Umbilical cord (tissue), 2 donors: Measurements from ENCODE around the gene ACOT8. TPM values are rescaled to one million over a fixed set of nuclear protein-coding genes. Genes with fewer than 3 reads are reported as not detected.
"Not testable (repeated sequence)": the region's sequence is repeated elsewhere in the genome, so short reads cannot be mapped to it uniquely, and the experiment has no call there.

Experiments used
- DNase-seq: peaks from one replicate; pipeline ENCODE4 v3.0.0-alpha.2; 2015; ENCODE audit warnings: low spot score
- total RNA-seq: library from RNA; depleted of rRNA; stranded (reverse); fragments of >200 nt; gene quantifications from one replicate; pipeline ENCODE4 v1.2.3, GENCODE V29; 2014; ENCODE audit warnings: low replicate concordance; ENCODE audit not compliant: insufficient read depth

The ACOT8 gene
- total RNA-seq, 1 donor from 2014 or later, result 20.0 TPM

DNA sequence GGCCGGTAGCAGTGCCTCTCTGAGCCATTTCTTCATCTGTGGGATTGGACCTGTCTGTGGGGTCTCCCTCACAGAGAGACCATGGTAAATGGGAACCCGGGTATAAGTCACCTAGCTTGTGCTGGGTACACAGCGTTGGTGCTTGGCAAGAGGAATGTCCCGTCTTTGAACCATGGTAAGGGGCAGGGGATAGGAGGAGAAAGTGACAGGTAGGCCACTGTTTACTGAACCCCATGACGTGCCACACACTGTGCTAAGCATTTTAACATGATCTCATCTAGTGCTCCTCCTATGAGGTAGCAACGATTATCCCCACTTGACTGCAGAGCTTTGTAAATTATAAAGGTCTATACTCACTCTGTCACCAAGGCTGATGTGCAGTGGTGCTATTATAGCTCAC, 29.5 kb downstream of the ACOT8 start:
- DNase-seq, result no peak

- no peak for DNase-seq
These were observed 30.1 kb downstream of the ACOT8 start, which contains the start of gene TNNC2 for GRCh38 chr20:45827030-45827652. TNNC2 (minus strand) TSS chr20:45827312; CDS start chr20:45827248, 64 bp downstream.

- DNase-seq, result peak; percentile 81
These were observed 30.7 kb downstream of the ACOT8 start for GRCh38 chr20:45826381-45827019.

DNA sequence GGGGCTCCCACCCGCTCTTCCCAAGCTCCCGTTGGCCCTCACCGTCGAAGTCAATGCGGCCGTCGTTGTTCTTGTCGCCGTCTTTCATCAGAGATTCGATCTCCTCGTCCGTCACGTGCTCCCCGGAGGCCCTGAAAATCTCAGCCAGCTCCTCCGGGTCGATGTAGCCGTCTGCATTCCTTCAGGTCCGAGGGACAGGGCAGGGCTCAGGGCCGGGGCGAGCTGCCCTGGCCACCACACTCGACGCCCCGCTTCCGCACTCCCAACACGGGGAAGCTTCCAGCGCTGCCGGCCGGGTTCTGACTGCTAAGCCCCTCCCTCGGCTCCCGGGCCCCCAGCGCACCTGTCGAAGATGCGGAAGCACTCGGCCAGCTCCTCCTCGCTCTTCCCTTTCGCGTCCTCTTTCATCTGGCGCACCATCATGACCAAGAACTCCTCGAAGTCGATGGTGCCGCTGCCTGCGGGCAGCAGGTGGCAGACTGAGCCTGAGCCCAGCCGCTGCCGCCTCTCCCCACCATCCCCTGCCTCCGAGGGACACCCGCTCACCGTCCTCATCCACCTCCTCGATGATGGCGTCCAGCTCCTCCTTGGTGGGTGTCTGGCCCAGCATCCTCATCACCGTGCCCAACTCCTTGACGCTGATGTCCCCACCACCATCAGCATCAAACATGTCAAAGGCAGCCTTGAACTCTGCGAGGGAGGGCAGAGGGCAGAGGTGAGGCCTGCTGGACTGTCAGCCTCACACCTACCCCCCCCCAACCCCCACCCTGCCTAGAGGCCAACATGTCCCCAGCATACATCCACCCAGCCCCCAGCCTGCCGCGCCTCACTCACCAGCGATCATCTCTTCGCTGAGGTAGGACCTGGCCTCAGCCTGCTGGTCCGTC, 33.0 kb downstream of the ACOT8 start:
- peak; percentile 48 for DNase-seq

DNA sequence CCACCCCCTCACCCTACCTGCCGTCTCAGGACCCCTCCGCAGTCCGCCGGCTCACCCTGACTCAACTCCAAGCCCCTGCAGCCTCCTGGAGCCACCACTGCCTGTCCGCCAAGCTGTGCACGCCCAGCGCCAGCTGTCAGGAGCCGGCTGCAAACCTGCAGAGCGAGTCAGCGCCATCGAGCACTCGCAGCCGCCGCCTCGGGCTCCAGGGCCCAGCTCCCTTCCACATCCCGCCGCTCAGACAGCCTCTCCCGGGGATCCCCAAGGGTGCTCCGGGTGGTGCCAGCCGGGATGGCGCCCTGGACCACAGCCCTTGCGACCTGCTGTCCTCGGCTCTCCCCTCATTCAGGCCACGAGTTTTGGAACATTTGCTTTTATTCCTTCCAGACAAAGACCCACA, 34.3 kb downstream of the ACOT8 start:
- peak; percentile 53 for DNase-seq

- DNase-seq, result no peak
These were observed 35.2 kb downstream of the ACOT8 start for GRCh38 chr20:45821947-45822346.

- DNase-seq, result no peak
These were observed 37.7 kb downstream of the ACOT8 start for GRCh38 chr20:45819466-45819865.

DNA sequence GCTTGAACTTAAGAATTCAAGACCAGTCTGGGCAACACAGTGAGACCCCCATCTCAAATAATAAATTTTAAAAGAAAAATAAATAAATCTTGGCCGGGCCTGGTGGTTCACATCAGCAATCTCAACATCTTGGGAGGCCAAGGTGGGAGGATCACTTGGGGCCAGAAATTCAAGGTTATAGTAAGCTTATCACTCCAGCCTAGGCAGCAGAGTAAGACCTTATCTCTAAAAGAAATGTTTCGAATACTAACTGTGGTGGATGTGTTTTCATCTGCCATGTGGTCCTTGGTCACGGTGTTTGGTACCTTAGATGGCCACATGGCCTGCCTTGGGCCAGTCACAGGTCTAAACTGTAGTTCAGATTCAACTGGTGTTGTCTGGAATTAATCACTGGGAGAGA, 39.0 kb downstream of the ACOT8 start:
- no peak for DNase-seq

DNA sequence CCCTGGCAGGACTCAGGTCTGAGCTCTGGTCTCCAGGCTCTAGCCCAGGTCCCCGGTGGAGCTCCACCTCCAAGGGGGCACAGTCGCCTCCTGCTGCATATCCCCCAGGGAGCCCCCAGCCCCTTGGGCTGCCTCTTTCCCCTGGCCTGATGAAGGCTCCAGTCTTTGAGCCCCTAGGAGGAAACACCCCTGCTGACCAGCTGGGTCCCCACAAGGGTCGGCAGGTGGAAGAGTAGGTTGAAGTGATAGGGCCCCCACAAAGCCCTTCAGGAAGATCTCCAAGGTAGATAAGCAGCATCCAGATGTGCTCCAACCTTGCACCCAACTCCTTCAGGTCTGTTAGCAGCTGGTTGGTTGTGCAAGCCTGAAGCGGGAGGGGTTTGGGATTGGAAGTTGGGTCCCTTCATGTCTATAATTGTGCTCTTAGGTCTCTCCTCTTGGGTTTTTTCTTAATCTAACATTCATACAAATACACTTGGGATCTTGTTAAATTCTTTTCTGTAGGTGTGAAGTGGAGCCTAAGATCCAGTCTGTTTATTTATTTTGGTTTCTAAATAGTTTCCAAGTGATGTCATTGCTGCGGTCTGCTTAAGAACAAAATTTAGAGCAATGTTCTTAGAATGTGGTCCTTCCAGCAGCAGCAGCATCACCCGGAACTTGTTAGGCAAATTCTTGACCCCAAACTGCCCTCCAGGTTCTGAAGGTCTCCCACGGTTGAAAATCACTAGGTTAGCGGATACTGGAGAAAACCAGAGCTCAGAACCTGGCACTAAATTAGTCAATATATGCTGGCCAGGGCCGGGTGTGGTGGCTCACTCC, 39.6 kb downstream of the ACOT8 start:
- no peak for DNase-seq

DNA sequence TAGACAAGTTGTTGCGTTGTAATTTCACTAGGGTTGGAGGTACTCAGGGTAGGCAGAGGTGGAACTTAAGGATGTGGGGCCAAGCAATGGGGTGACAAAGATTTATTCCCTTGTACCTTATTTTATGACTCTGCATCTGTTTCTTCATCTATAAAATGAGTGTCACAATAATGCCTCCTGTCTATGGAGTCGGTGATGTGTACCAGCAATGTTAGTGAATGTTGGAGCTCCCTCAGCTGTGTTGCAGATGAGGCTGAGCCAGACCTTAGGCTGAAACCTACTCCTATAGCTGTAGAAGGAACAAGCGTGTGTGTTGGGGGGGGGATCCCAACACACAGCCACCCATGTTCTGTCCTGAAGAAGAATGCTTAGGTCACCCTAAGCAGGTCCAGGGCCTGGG, 40.2 kb downstream of the ACOT8 start:
- DNase-seq, result no peak

- no peak for DNase-seq
These were observed 42.9 kb downstream of the ACOT8 start for GRCh38 chr20:45814314-45814713.

DNA sequence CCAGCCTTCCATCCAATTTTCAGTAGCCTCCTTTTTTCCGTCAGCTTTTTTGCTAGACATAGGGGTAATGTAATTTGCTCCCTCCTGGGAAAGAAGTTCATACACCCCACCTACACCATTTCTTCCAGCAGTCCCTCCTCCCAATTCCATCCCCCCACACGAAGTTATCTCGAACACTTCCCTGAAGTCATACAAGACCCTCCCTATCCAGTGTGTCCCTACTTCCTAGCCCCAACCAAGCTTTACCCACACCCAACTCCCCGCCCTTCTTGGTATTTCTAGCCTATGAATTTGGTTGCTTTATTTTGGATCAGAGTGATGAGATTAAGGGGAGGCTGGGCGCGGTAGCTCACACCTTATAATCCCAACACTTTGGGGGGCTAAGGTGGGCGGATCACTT, 43.7 kb downstream of the ACOT8 start:
- no peak for DNase-seq

- no peak for DNase-seq
These were observed 44.2 kb downstream of the ACOT8 start for GRCh38 chr20:45813006-45813340.

- peak; percentile 100 for DNase-seq
These were observed 44.8 kb downstream of the ACOT8 start, which contains the start of gene UBE2C for GRCh38 chr20:45812157-45813005. UBE2C (plus strand) TSS chr20:45812644; CDS start chr20:45812696, 52 bp downstream.

DNA sequence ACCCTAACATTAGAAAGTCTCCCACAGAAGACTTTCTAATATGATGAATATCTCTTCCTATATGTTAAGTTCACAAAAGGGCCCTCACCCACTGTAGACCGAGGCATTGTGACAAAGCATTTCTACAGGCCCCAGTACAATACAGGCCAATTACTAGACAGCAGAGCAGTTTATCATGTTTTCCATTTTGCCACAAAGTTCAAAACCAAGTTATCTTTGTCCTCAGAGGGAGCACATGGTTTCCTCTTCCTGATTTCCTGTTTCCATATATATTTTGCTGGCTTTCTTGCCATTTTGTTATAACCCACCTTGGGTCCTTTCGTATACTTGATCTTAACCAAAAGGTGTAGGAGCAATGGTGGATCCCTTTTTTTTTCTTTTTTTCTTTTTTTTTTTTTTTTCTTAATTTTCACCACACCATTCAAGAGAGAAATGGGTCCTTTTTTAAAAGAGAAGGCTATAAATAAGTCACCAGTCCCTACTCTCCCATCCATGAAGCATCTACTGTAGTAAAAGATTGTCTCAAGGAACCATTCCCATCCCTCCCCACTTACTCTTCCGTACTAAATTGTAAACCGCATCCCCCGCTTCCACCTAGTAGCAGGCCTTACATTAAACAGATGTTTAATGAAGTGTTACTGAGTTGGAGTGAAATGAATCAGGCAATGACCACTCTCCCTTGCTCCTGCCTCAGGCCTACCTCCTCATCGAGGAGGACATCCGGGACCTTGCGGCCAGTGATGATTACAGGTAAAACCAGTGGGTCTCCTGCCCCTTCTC, 46.8 kb downstream of the ACOT8 start:
- DNase-seq, result no peak

- DNase-seq, result no peak
These were observed 55.3 kb downstream of the ACOT8 start for GRCh38 chr20:45801851-45802250.

DNA sequence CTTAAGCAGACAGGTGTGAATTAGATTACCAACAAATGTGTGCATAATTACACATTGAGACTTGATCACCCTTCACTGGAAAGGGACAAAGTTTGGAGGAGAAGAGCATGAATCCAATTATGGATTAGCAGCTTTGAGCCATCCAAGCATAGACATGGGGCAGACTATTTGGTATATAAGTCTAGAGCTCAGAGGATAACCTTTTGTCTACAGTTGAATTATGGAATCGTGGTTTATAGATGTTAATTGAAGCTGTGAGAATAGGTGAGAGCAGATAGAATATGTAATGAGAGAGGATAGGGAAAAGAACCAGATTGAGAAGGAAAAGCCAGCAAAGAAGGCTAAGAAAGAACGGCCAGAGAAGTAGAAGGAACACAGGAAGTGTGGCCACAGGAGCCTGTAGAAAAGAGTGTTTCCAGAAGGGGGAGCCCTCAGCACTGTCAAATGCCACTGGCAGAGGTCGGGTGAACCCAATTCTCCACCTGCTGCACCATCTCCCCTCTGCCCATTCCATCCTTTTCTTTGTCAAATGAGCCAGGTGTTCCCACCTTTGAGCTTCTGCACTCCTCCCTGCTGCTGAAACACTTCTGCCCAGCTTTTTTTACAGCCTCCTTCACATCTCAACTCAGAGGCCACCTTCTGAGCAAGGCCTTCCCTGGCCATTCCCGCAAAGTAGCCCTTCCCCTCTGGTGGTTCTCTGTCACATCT, 58.1 kb downstream of the ACOT8 start:
- peak; percentile 54 for DNase-seq

- not testable (repeated sequence) for DNase-seq
These were observed 59.2 kb downstream of the ACOT8 start for GRCh38 chr20:45797955-45798354.

GRCh38 chr20:45797510-45797909, 59.7 kb downstream of the ACOT8 start:
- not testable (repeated sequence) for DNase-seq
